HCT116 (cell line): ENCODE results near the gene PRKCH. TPM values are rescaled to one million over a fixed set of nuclear protein-coding genes. Genes with fewer than 3 reads are reported as not detected.

ENCODE experiments used
- ATAC-seq: fragments of 200-7000 bp; cut with Tn5 transposase; 2 replicates; pipeline ENCODE4 v1.9.1; 2020; ENCODE audit warnings: mild to moderate bottlenecking, moderate library complexity
- BruUV-seq: library from RNA; stranded (reverse); fragments of 400-500 nt; replicated peaks from 2 replicates; lab custom pipeline; 2021; lab: Mats Ljungman, UMichigan
- CTCF ChIA-PET: fragments of 300-600 bp; sonication (Branson Sonifier 250); formaldehyde crosslinking; loops from one replicate; lab custom pipeline; 2021; ENCODE audit warnings: antibody characterized with exemption; lab: Charles Lee
- POLR2A ChIA-PET: fragments of 300-600, 350-600 bp; sonication (Branson Sonifier 250); formaldehyde crosslinking; loops from one replicate; lab custom pipeline; 2021; ENCODE audit warnings: antibody characterized with exemption; lab: Charles Lee
- RAD21 ChIA-PET, 2 experiments: fragments of 300-600 bp; sonication (Branson Sonifier 250); formaldehyde crosslinking; loops; one replicate each; lab custom pipeline; 2023; ENCODE audit warnings: low total read pairs in 2 of 2; ENCODE audit not compliant: uncharacterized antibody in 2 of 2, unreplicated experiment in 2 of 2, low non-redundant PET in 1 of 2; lab: Charles Lee
- DNase-seq: peaks from one replicate; pipeline ENCODE4 v3.0.0-alpha.2; 2010; ENCODE audit warnings: low read depth, low spot score
- H2AFZ ChIP-seq: fragments of 200-600 bp; shearing (Covaris generic), sonication (generic); 2 replicates; pipeline ENCODE4 v1.6.1; 2017; ENCODE audit warnings: low read depth, mixed run types, mixed read lengths, antibody characterized with exemption, low read length; ENCODE audit not compliant: poor library complexity, severe bottlenecking
- H3K27ac ChIP-seq: 2 replicates; pipeline ENCODE4 v1.5.1; 2012; ENCODE audit warnings: low read depth, low read length
- H3K27me3 ChIP-seq: fragments of 200-600 bp; sonication (generic); 2 replicates; pipeline ENCODE4 v1.6.1; 2016; ENCODE audit warnings: mixed run types, low read length, mixed read lengths; ENCODE audit not compliant: insufficient read depth
- H3K36me3 ChIP-seq, 2 experiments: fragments of 200-500 bp in 1 of 2; fragments of 200-600 bp in 1 of 2; sonication (Bioruptor generic) in 1 of 2; sonication (generic) in 1 of 2; 2 replicates each; pipeline versions ENCODE4 v1.5.1 to v1.6.1; 2014 to 2016; ENCODE audit warnings: low read length in 2 of 2, inconsistent platforms in 1 of 2, mixed read lengths in 1 of 2, mixed run types in 1 of 2; ENCODE audit not compliant: insufficient read depth in 2 of 2, control insufficient read depth in 1 of 2
- H3K4me1 ChIP-seq, 2 experiments: fragments of 200-600 bp in 1 of 2; sonication (generic) in 1 of 2; 2 replicates each; pipeline versions ENCODE4 v1.5.1 to v1.6.1; 2012 to 2017; ENCODE audit warnings: low read length in 2 of 2, inconsistent platforms in 1 of 2, mild to moderate bottlenecking in 1 of 2, mixed read lengths in 1 of 2, mixed run types in 1 of 2, moderate library complexity in 1 of 2; ENCODE audit not compliant: insufficient read depth in 2 of 2, control insufficient read depth in 1 of 2
- H3K4me2 ChIP-seq: fragments of 200-600 bp; sonication (generic); 2 replicates; pipeline ENCODE4 v1.6.1; 2017; ENCODE audit warnings: mixed run types, low read length, mixed read lengths
- H3K4me3 ChIP-seq, 2 experiments: fragments of 200-600 bp in 1 of 2; sonication (generic) in 1 of 2; replicated peaks in 1 of 2; 2 replicates each; pipeline ENCODE4 v1.5.1; 2011 to 2016; ENCODE audit warnings: low read length in 2 of 2, control low read depth in 1 of 2, low read depth in 1 of 2, mild to moderate bottlenecking in 1 of 2, mixed read lengths in 1 of 2, mixed run types in 1 of 2
- H3K79me2 ChIP-seq: fragments of 200-600 bp; sonication (generic); 2 replicates; pipeline ENCODE4 v1.6.1; 2017; ENCODE audit warnings: mild to moderate bottlenecking, mixed run types, low read length, moderate library complexity, mixed read lengths; ENCODE audit not compliant: insufficient read depth
- H3K9ac ChIP-seq: fragments of 200-600 bp; sonication (generic); 2 replicates; pipeline ENCODE4 v1.6.1; 2016; ENCODE audit warnings: low read length, mixed read lengths
- H3K9me2 ChIP-seq: fragments of 200-600 bp; sonication (generic), shearing (Covaris generic); 2 replicates; pipeline ENCODE4 v1.6.1; 2017; ENCODE audit warnings: mixed run types, mild to moderate bottlenecking, moderate library complexity; ENCODE audit not compliant: insufficient read depth
- H3K9me3 ChIP-seq, 2 experiments: fragments of 200-500 bp in 1 of 2; fragments of 200-600 bp in 1 of 2; sonication (Bioruptor generic) in 1 of 2; sonication (generic) in 1 of 2; 2 replicates each; pipeline ENCODE4 v1.6.1; 2014 to 2017; ENCODE audit warnings: low read length in 2 of 2, mixed read lengths in 2 of 2, inconsistent platforms in 1 of 2, low read depth in 1 of 2, mild to moderate bottlenecking in 1 of 2, mixed run types in 1 of 2, moderate library complexity in 1 of 2; ENCODE audit not compliant: control insufficient read depth in 1 of 2, insufficient read depth in 1 of 2
- H4K20me1 ChIP-seq: fragments of 200-600 bp; sonication (generic), shearing (Covaris generic); 2 replicates; pipeline ENCODE4 v1.6.1; 2017; ENCODE audit warnings: mixed run types, mild to moderate bottlenecking, moderate library complexity; ENCODE audit not compliant: insufficient read depth
- EGR1 ChIP-seq: IDR thresholded peaks from 2 replicates; pipeline ENCODE4 v1.6.1; 2012; ENCODE audit warnings: low read depth
- ELF1 ChIP-seq: IDR thresholded peaks from 2 replicates; pipeline ENCODE4 v1.6.1; 2012; ENCODE audit warnings: low read depth, borderline replicate concordance
- FOSL1 ChIP-seq: IDR thresholded peaks from 2 replicates; pipeline ENCODE4 v1.6.1; 2012; ENCODE audit warnings: low read depth
- POLR2A ChIP-seq: IDR thresholded peaks from 2 replicates; pipeline ENCODE4 v1.7.0; 2011; ENCODE audit warnings: borderline replicate concordance; ENCODE audit not compliant: insufficient read depth, insufficient read length; ENCODE audit errors: extremely low read depth
- POLR2AphosphoS5 ChIP-seq: IDR thresholded peaks from 2 replicates; pipeline ENCODE4 v1.6.1; 2011; ENCODE audit warnings: mild to moderate bottlenecking, low read depth, low read length, moderate library complexity
- SIN3A ChIP-seq: IDR thresholded peaks from 2 replicates; pipeline ENCODE4 v1.6.1; 2012; ENCODE audit warnings: low read depth
- SP1 ChIP-seq: IDR thresholded peaks from 2 replicates; pipeline ENCODE4 v1.6.1; 2012; ENCODE audit warnings: low read depth
- TCF7L2 ChIP-seq: IDR thresholded peaks from 2 replicates; pipeline ENCODE4 v1.7.0; 2011; ENCODE audit warnings: borderline replicate concordance, inconsistent platforms; ENCODE audit not compliant: insufficient read depth, insufficient read length; ENCODE audit errors: extremely low read depth
- YY1 ChIP-seq: IDR thresholded peaks from 2 replicates; pipeline ENCODE4 v1.6.1; 2011; ENCODE audit warnings: low read length, low read depth, moderate library complexity, mild to moderate bottlenecking; ENCODE audit not compliant: insufficient replicate concordance; ENCODE audit errors: extremely low read depth
- ZNF274 ChIP-seq: fragments of 200-500 bp; sonication (Bioruptor generic); IDR thresholded peaks from 2 replicates; pipeline ENCODE4 v1.6.1; 2014; ENCODE audit warnings: mild to moderate bottlenecking, low read depth, low read length, inconsistent platforms
- intact Hi-C: fragments of 100-400 bp; cut with micrococcal nuclease; formaldehyde crosslinking; loops from 2 replicates; pipeline ENCODE4 v1.10.0; 2022
- total RNA-seq: library from RNA; stranded (reverse); gene quantifications from one replicate; pipeline ENCODE4 v1.2.1, GENCODE V29; 2021; ENCODE audit not compliant: unreplicated experiment
- TF ChIP-seq, protein P1 (sequence below): IDR thresholded peaks from 2 replicates; pipeline ENCODE4 v1.6.1; 2012; ENCODE audit warnings: low read depth
- TF ChIP-seq, protein P2 (sequence below), 3 experiments: fragments of 200-600 bp in 1 of 3; sonication (generic) in 1 of 3; IDR thresholded peaks in 2 of 3; conservative IDR thresholded peaks in 1 of 3; 2 replicates each; pipeline ENCODE4 v1.5.1; 2012 to 2017; ENCODE audit warnings: low read depth in 2 of 3, low read length in 2 of 3, antibody characterized with exemption in 1 of 3, borderline replicate concordance in 1 of 3, control low read depth in 1 of 3, mild to moderate bottlenecking in 1 of 3, mixed read lengths in 1 of 3, mixed run types in 1 of 3, moderate library complexity in 1 of 3; ENCODE audit not compliant: insufficient read depth in 1 of 3
- TF ChIP-seq, protein P3 (sequence below): IDR thresholded peaks from 2 replicates; pipeline ENCODE4 v1.6.1; 2012

Gene PRKCH
- total RNA-seq, 1 experiment from 2014 or later = 16.6 TPM

DNA sequence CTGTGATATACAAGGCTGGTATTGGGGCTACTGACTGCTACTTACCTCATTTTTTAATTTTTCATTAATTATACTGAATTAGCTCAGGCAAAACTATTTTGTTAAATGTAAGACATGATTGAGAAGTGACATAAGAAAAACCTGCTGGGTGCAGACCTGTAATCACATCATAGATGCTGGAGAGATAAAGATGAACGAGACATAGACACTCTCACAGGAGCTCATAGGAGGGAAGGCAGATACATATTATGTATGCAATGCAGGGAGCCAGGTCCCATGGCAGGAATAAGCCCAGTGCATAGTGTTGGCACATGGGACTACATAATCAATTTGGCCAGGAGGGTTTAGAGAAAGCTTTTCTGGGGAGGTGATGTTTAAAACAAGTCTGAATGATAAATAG lies 74.9 kb downstream of the PRKCH start:
- no peak overlapping the region for H2AFZ ChIP-seq
- ATAC-seq = no peak
- no peaks in the 10 kb centered on the region for H3K79me2 ChIP-seq
- H4K20me1 ChIP-seq = no peaks in the 10 kb centered on the region
- H3K9me3 ChIP-seq = no peaks in the 10 kb centered on the region
- CTCF ChIA-PET = no interaction called here
- no peaks in the 10 kb centered on the region for H3K36me3 ChIP-seq
- no TSS peak for BruUV-seq
- DNase-seq = no peak
- H3K9me2 ChIP-seq = no peaks in the 10 kb centered on the region
- no peak for TF ChIP-seq EGR1
- no peak for TF ChIP-seq ELF1
- TF ChIP-seq, protein P1, sequence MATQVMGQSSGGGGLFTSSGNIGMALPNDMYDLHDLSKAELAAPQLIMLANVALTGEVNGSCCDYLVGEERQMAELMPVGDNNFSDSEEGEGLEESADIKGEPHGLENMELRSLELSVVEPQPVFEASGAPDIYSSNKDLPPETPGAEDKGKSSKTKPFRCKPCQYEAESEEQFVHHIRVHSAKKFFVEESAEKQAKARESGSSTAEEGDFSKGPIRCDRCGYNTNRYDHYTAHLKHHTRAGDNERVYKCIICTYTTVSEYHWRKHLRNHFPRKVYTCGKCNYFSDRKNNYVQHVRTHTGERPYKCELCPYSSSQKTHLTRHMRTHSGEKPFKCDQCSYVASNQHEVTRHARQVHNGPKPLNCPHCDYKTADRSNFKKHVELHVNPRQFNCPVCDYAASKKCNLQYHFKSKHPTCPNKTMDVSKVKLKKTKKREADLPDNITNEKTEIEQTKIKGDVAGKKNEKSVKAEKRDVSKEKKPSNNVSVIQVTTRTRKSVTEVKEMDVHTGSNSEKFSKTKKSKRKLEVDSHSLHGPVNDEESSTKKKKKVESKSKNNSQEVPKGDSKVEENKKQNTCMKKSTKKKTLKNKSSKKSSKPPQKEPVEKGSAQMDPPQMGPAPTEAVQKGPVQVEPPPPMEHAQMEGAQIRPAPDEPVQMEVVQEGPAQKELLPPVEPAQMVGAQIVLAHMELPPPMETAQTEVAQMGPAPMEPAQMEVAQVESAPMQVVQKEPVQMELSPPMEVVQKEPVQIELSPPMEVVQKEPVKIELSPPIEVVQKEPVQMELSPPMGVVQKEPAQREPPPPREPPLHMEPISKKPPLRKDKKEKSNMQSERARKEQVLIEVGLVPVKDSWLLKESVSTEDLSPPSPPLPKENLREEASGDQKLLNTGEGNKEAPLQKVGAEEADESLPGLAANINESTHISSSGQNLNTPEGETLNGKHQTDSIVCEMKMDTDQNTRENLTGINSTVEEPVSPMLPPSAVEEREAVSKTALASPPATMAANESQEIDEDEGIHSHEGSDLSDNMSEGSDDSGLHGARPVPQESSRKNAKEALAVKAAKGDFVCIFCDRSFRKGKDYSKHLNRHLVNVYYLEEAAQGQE = no peak
- no peak for TF ChIP-seq ZNF274
- no peak for TF ChIP-seq SP1
- no peak for TF ChIP-seq POLR2A
- TF ChIP-seq SIN3A = no peak
- TF ChIP-seq, protein P2, sequence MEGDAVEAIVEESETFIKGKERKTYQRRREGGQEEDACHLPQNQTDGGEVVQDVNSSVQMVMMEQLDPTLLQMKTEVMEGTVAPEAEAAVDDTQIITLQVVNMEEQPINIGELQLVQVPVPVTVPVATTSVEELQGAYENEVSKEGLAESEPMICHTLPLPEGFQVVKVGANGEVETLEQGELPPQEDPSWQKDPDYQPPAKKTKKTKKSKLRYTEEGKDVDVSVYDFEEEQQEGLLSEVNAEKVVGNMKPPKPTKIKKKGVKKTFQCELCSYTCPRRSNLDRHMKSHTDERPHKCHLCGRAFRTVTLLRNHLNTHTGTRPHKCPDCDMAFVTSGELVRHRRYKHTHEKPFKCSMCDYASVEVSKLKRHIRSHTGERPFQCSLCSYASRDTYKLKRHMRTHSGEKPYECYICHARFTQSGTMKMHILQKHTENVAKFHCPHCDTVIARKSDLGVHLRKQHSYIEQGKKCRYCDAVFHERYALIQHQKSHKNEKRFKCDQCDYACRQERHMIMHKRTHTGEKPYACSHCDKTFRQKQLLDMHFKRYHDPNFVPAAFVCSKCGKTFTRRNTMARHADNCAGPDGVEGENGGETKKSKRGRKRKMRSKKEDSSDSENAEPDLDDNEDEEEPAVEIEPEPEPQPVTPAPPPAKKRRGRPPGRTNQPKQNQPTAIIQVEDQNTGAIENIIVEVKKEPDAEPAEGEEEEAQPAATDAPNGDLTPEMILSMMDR (IDR thresholded peaks at IDR 0.05 in 2 of 3, conservative IDR thresholded peaks at IDR 0.05 in 1 of 3; ENCODE audit: borderline replicate concordance in 1 of 3, insufficient read depth in 1 of 3, low read depth in 2 of 3, low read length in 2 of 3) = no peak
- TF ChIP-seq, protein P3, sequence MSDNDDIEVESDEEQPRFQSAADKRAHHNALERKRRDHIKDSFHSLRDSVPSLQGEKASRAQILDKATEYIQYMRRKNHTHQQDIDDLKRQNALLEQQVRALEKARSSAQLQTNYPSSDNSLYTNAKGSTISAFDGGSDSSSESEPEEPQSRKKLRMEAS = no peak
- no peak for TF ChIP-seq TCF7L2
- TF ChIP-seq YY1 = no peak
- TF ChIP-seq POLR2AphosphoS5 = no peak
- TF ChIP-seq FOSL1 = no peak
- RAD21 ChIA-PET = no interaction called here
- H3K4me1 ChIP-seq = peaks cover 0 to 1% of the 10 kb centered on the region in 2 experiments; a peak in 1 of 4 replicates
- H3K27me3 ChIP-seq = no peaks in the 10 kb centered on the region
- POLR2A ChIA-PET = no interaction called here
- intact Hi-C loops = no loop called here
- H3K9ac ChIP-seq = no peak overlapping the region
- H3K27ac ChIP-seq = no peak overlapping the region
- no peak overlapping the region for H3K4me3 ChIP-seq
- no peak overlapping the region for H3K4me2 ChIP-seq
